ENCODE results near the gene PARVG.

PARVG gene

DNA sequence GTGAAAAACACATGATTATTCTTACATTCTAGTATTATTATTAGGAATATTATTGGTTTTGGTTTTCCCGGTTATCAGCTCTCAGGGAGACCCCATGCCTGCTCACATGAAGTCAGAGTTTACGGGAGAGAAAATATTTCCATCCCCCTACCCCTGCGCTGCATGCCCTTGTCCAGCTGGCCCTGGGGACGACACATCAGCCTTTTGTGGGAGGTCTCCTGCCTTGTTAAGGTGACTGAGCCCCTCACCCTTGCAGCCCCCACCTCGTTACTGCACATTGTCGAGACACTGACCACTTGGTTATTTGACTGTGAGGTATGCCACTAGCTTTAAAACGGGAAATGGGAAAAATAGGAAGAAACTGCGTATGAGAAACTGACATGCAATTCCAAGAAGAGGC lies 63.0 kb downstream of the PARVG start:
- H3K4me3 ChIP-seq (replicated peaks; ENCODE audit: insufficient read depth, low read length), result no peak overlapping the region
- DNase-seq (ENCODE audit: low read depth in 1 of 2, low spot score in 1 of 2), result no peak
- TF ChIP-seq, protein P1, sequence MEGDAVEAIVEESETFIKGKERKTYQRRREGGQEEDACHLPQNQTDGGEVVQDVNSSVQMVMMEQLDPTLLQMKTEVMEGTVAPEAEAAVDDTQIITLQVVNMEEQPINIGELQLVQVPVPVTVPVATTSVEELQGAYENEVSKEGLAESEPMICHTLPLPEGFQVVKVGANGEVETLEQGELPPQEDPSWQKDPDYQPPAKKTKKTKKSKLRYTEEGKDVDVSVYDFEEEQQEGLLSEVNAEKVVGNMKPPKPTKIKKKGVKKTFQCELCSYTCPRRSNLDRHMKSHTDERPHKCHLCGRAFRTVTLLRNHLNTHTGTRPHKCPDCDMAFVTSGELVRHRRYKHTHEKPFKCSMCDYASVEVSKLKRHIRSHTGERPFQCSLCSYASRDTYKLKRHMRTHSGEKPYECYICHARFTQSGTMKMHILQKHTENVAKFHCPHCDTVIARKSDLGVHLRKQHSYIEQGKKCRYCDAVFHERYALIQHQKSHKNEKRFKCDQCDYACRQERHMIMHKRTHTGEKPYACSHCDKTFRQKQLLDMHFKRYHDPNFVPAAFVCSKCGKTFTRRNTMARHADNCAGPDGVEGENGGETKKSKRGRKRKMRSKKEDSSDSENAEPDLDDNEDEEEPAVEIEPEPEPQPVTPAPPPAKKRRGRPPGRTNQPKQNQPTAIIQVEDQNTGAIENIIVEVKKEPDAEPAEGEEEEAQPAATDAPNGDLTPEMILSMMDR (IDR thresholded peaks at IDR 0.05; ENCODE audit: insufficient read depth, low read length), result no peak
- TF ChIP-seq GABPA (IDR thresholded peaks at IDR 0.05; ENCODE audit: low read depth), result no peak
- TF ChIP-seq SPI1 (IDR thresholded peaks at IDR 0.05; ENCODE audit: borderline replicate concordance, low read depth), result no peak
- no peaks in the 10 kb centered on the region for H3K27me3 ChIP-seq (ENCODE audit: insufficient read depth, poor library complexity, severe bottlenecking)
- H3K27ac ChIP-seq (replicated peaks), result no peak overlapping the region

DNA sequence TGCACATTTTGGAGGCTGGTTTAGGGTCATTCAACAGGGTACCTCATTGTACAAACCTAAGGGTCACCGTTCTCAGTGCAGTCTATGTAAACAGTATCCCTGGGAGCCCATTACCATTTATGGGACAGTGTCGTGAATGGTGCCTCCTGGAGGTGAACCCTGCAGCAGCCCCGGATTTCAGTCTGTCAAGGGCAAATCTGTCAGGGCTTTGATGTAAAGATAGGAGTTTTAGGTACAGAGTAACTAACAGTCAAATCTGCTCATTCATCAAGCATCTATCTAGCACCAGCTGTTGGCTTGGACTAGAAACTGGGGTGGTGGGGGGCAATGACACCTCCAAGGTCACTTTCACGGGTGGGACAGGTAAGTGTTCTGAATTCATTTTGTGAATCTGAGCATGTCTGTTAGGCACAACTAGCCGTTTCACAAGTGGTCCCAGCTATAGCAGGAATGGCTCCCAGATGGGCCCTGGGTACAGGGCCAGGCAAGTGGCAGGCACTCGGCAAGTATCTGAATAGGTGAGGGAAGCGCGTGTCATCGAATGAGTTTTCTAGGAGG lies 63.6 kb downstream of the PARVG start:
- no peak overlapping the region for H3K4me3 ChIP-seq (replicated peaks; ENCODE audit: insufficient read depth, low read length)
- no peak overlapping the region for H3K27ac ChIP-seq (replicated peaks)
- TF ChIP-seq, protein P1 (IDR thresholded peaks at IDR 0.05; ENCODE audit: insufficient read depth, low read length), result no peak
- TF ChIP-seq, protein P2, sequence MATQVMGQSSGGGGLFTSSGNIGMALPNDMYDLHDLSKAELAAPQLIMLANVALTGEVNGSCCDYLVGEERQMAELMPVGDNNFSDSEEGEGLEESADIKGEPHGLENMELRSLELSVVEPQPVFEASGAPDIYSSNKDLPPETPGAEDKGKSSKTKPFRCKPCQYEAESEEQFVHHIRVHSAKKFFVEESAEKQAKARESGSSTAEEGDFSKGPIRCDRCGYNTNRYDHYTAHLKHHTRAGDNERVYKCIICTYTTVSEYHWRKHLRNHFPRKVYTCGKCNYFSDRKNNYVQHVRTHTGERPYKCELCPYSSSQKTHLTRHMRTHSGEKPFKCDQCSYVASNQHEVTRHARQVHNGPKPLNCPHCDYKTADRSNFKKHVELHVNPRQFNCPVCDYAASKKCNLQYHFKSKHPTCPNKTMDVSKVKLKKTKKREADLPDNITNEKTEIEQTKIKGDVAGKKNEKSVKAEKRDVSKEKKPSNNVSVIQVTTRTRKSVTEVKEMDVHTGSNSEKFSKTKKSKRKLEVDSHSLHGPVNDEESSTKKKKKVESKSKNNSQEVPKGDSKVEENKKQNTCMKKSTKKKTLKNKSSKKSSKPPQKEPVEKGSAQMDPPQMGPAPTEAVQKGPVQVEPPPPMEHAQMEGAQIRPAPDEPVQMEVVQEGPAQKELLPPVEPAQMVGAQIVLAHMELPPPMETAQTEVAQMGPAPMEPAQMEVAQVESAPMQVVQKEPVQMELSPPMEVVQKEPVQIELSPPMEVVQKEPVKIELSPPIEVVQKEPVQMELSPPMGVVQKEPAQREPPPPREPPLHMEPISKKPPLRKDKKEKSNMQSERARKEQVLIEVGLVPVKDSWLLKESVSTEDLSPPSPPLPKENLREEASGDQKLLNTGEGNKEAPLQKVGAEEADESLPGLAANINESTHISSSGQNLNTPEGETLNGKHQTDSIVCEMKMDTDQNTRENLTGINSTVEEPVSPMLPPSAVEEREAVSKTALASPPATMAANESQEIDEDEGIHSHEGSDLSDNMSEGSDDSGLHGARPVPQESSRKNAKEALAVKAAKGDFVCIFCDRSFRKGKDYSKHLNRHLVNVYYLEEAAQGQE (IDR thresholded peaks at IDR 0.05; ENCODE audit: insufficient replicate concordance, low read depth), result no peak
- TF ChIP-seq GABPA (IDR thresholded peaks at IDR 0.05; ENCODE audit: low read depth), result no peak
- no peak for TF ChIP-seq POLR2AphosphoS5 (IDR thresholded peaks at IDR 0.05; ENCODE audit: low read depth)
- no peak for TF ChIP-seq SPI1 (IDR thresholded peaks at IDR 0.05; ENCODE audit: borderline replicate concordance, low read depth)
- H3K27me3 ChIP-seq (ENCODE audit: insufficient read depth, poor library complexity, severe bottlenecking), result no peaks in the 10 kb centered on the region
- no peak for DNase-seq (ENCODE audit: low read depth in 1 of 2, low spot score in 1 of 2)

DNA sequence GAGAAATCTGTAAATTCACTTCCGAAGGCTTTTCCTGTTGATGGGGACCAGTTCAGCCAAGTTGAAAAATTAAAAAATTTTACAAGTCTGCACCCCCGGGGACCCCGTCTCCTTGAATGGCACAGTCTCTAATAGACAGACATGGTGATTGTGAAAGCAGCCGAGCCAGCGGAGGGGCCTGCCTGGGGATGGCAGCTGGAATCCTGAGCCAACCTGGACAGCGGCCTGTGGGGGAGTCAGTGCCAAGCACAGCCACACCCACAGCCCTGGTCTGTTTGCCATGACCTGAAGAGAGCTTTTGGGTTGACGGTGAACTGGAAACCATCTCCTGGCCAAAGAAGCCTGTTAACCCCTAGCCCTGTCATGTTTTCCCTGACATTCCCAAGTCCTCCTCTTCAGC lies 64.7 kb downstream of the PARVG start:
- TF ChIP-seq, protein P2 (IDR thresholded peaks at IDR 0.05; ENCODE audit: insufficient replicate concordance, low read depth), result no peak
- TF ChIP-seq SPI1 (IDR thresholded peaks at IDR 0.05; ENCODE audit: borderline replicate concordance, low read depth) (no peak), POLR2AphosphoS5 (IDR thresholded peaks at IDR 0.05; ENCODE audit: low read depth) (no peak), GABPA (IDR thresholded peaks at IDR 0.05; ENCODE audit: low read depth) (no peak)
- TF ChIP-seq, protein P1 (IDR thresholded peaks at IDR 0.05; ENCODE audit: insufficient read depth, low read length), result no peak
- DNase-seq (ENCODE audit: low read depth in 1 of 2, low spot score in 1 of 2), result no peak
- no peak overlapping the region for H3K27ac ChIP-seq (replicated peaks)
- H3K27me3 ChIP-seq (ENCODE audit: insufficient read depth, poor library complexity, severe bottlenecking), result no peaks in the 10 kb centered on the region
- no peak overlapping the region for H3K4me3 ChIP-seq (replicated peaks; ENCODE audit: insufficient read depth, low read length)

DNA sequence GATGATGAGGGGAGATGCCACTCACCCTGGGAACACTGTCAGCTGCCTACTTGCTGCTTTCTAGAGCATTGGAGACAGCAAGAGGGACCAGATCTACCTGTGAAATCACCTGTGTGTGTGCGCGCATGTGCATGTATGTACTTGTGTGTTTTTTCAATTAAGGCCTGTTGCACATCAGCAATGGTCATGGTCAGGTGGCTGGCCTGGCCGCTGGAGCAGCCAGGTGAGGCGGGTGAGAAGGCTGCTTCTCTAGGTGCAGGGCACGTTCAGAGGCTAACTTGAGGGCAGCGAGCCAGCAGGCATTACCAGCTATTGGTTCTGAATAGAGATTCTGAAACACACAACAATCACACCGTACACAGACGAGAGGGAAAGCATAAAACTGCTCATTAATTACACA lies 65.1 kb downstream of the PARVG start:
- no peaks in the 10 kb centered on the region for H3K27me3 ChIP-seq (ENCODE audit: insufficient read depth, poor library complexity, severe bottlenecking)
- no peak for TF ChIP-seq SPI1 (IDR thresholded peaks at IDR 0.05; ENCODE audit: borderline replicate concordance, low read depth)
- no peak for TF ChIP-seq POLR2AphosphoS5 (IDR thresholded peaks at IDR 0.05; ENCODE audit: low read depth)
- TF ChIP-seq GABPA (IDR thresholded peaks at IDR 0.05; ENCODE audit: low read depth), result no peak
- TF ChIP-seq, protein P2 (IDR thresholded peaks at IDR 0.05; ENCODE audit: insufficient replicate concordance, low read depth), result no peak
- TF ChIP-seq, protein P1 (IDR thresholded peaks at IDR 0.05; ENCODE audit: insufficient read depth, low read length), result no peak
- no peak for DNase-seq (ENCODE audit: low read depth in 1 of 2, low spot score in 1 of 2)
- H3K27ac ChIP-seq (replicated peaks), result no peak overlapping the region
- H3K4me3 ChIP-seq (replicated peaks; ENCODE audit: insufficient read depth, low read length), result no peak overlapping the region

Measured in HL-60 (cell line).